ENCODE data around the gene TMEM91. TPM values are rescaled to one million over a fixed set of nuclear protein-coding genes. Genes with fewer than 3 reads are reported as not detected.

Gene TMEM91
- total and polyA plus RNA-seq, 9 of the 15 experiments (the other 6 are each of a cell fraction or from before 2014, with no cell fraction given) = 1.2 to 5.2 (median 2.7) TPM

DNA sequence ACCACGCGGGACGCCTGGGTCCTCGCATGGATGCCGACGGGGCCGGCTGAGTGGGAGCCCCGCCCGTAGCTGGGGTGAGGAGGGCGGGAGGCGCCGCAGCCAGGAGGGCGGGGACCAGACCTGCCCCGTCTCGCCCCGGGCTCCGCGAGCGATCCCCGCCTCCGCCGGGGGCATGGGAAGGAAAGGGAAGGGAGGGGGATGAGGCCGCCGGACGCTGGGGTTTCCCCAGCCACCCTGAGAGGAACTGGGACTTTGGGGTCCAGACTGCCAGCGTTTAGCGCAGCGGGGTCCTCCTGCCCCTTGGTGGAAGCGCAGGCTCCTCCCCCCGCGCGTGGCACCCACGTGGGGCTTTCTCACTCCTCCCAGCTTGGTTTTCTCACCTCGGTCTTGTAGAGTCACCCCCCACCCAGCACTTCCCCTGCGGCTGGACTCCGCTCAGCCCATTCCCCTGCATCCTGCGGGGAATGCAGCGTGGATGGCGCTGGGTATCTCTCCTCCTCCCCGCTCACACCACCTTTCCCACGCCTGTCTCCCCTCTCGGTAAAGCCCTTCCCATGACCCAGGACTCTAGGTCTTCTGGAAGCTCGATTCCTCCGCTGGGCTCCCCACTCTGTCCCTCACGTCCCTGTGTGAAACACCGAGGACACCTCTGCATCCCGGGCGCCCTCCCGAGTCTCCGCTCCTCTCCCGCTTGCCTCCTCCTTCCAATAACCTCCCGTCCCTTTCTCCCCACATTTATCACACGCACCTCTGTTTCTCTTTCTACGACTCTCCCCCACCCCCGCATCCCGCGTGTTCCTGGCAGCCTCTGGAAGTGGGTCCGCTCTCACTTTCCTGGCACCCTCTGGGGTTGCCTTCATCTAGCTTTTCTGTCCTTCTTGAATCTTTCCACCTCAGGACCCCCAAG, 24.7 kb upstream of the TMEM91 start (continued):
- TF ChIP-seq, protein P1, sequence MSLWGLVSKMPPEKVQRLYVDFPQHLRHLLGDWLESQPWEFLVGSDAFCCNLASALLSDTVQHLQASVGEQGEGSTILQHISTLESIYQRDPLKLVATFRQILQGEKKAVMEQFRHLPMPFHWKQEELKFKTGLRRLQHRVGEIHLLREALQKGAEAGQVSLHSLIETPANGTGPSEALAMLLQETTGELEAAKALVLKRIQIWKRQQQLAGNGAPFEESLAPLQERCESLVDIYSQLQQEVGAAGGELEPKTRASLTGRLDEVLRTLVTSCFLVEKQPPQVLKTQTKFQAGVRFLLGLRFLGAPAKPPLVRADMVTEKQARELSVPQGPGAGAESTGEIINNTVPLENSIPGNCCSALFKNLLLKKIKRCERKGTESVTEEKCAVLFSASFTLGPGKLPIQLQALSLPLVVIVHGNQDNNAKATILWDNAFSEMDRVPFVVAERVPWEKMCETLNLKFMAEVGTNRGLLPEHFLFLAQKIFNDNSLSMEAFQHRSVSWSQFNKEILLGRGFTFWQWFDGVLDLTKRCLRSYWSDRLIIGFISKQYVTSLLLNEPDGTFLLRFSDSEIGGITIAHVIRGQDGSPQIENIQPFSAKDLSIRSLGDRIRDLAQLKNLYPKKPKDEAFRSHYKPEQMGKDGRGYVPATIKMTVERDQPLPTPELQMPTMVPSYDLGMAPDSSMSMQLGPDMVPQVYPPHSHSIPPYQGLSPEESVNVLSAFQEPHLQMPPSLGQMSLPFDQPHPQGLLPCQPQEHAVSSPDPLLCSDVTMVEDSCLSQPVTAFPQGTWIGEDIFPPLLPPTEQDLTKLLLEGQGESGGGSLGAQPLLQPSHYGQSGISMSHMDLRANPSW (CRISPR knock-in tag; IDR thresholded peaks at IDR 0.05) = 0 out of 2 replicates have a peak, but pooled peaks have one; percentile 62
- TF ChIP-seq ZC3H11A (IDR thresholded peaks at IDR 0.05; ENCODE audit: low read depth, low read length) (no peak), POLR3G (IDR thresholded peaks at IDR 0.05; ENCODE audit: extremely low read depth, insufficient read length, insufficient replicate concordance) (no peak), ZNF507 (tag; conservative IDR thresholded peaks at IDR 0.05) (no peak), SUPT5H (IDR thresholded peaks at IDR 0.05) (0 out of 2 replicates have a peak, but pooled peaks have one; percentile 6), ZNF717 (CRISPR knock-in tag; IDR thresholded peaks at IDR 0.05) (no peak), CHD2 (IDR thresholded peaks at IDR 0.05; ENCODE audit: low read depth, low read length) (no peak), ZNF584 (CRISPR knock-in tag; IDR thresholded peaks at IDR 0.05; ENCODE audit: low read depth) (no peak), ZNF785 (CRISPR knock-in tag; IDR thresholded peaks at IDR 0.05) (no peak), TCF3 (CRISPR knock-in tag; IDR thresholded peaks at IDR 0.05) (no peak), FIP1L1 (IDR thresholded peaks at IDR 0.05; ENCODE audit: low read depth, low read length, poor library complexity, severe bottlenecking) (peak; percentile 29), PCBP1 (IDR thresholded peaks at IDR 0.05; ENCODE audit: low read depth, low read length, poor library complexity, severe bottlenecking) (peak; percentile 74), ZNF347 (CRISPR knock-in tag; IDR thresholded peaks at IDR 0.05; ENCODE audit: low read depth) (no peak), ZBTB12 (CRISPR knock-in tag; IDR thresholded peaks at IDR 0.05) (no peak), KDM5B (IDR thresholded peaks at IDR 0.05; ENCODE audit: insufficient replicate concordance, low read depth, low read length) (peak; percentile 42), CREB1 (IDR thresholded peaks at IDR 0.05) (no peak; the same call in 1 of the 2 replicates), CREB1 (CRISPR knock-in tag; IDR thresholded peaks at IDR 0.05) (no peak), HDAC3 (IDR thresholded peaks at IDR 0.05; ENCODE audit: borderline replicate concordance, partially characterized antibody) (no peak), ZNF79 (CRISPR knock-in tag; IDR thresholded peaks at IDR 0.05; ENCODE audit: low read depth) (no peak), ZNF778 (CRISPR knock-in tag; IDR thresholded peaks at IDR 0.05) (no peak), HOXB6 (CRISPR knock-in tag; IDR thresholded peaks at IDR 0.05; ENCODE audit: borderline replicate concordance) (no peak), ZFP36 (IDR thresholded peaks at IDR 0.05; ENCODE audit: low read depth, low read length, partially characterized antibody) (no peak), STAG1 (CRISPR knock-in tag; IDR thresholded peaks at IDR 0.05; ENCODE audit: borderline replicate concordance) (no peak), DDX20 (tag; IDR thresholded peaks at IDR 0.05; ENCODE audit: low read depth) (no peak), PPARD (CRISPR knock-in tag; IDR thresholded peaks at IDR 0.05) (no peak), PYGO2 (tag; IDR thresholded peaks at IDR 0.05) (no peak), ZNF134 (CRISPR knock-in tag; conservative IDR thresholded peaks at IDR 0.05) (no peak)

Measured in K562 (cell line).